Tibial artery (tissue), 4 donors: ENCODE data around the gene WDR13.

ENCODE experiments used
- DNase-seq, 2 donors: peaks; one replicate each; pipeline ENCODE4 v3.0.0-alpha.2; 2019
- H3K27ac ChIP-seq, 2 donors: fragments of 200-600 bp; sonication (generic) in 1 of 2; 1 replicate in 1 of 2; 2 replicates in 1 of 2; pipeline ENCODE4 v1.5.1; 2018 to 2019; ENCODE audit warnings: mild to moderate bottlenecking in 1 of 2
- H3K27me3 ChIP-seq, 2 donors: fragments of 200-600 bp; sonication (generic) in 1 of 2; one replicate each; pipeline versions ENCODE4 v1.5.1 to v1.6.0; 2016 to 2019
- H3K36me3 ChIP-seq, 3 donors: fragments of 200-600 bp; sonication (generic) in 2 of 3; one replicate each; pipeline ENCODE4 v1.5.1; 2016 to 2019; ENCODE audit warnings: mild to moderate bottlenecking in 2 of 3
- H3K4me1 ChIP-seq, 4 donors: fragments of 200-600 bp; sonication (generic) in 2 of 4; 1 replicate in 3 of 4; 2 replicates in 1 of 4; pipeline ENCODE4 v1.5.1; 2016 to 2019
- H3K4me3 ChIP-seq, 2 donors: fragments of 200-600 bp; sonication (generic) in 1 of 2; 1 replicate in 1 of 2; 2 replicates in 1 of 2; pipeline ENCODE4 v1.5.1; 2018 to 2019; ENCODE audit warnings: mild to moderate bottlenecking in 2 of 2
- H3K9me3 ChIP-seq, 3 donors: fragments of 200-600 bp; sonication (generic) in 1 of 3; one replicate each; pipeline ENCODE4 v1.5.1; 2016 to 2019
- CTCF ChIP-seq, 2 experiments: fragments of 200-600 bp in 1 of 2; fragments of 450-650 bp in 1 of 2; IDR thresholded peaks; one replicate each; pipeline ENCODE4 v1.5.1; 2017 to 2019; ENCODE audit warnings: antibody characterized with exemption in 2 of 2, mild to moderate bottlenecking in 1 of 2, moderate library complexity in 1 of 2
- intact Hi-C: fragments of 100-400 bp; cut with DNase I; formaldehyde crosslinking; loops from one replicate; pipeline ENCODE4 v1.15.0; 2023; ENCODE audit warnings: low total_unique reads

The WDR13 gene

GRCh38 chrX:48589482-48590162, 7.7 kb upstream of the WDR13 start:
- no peak for TF ChIP-seq CTCF (IDR thresholded peaks at IDR 0.05)
- no peak for DNase-seq
- Histone ChIP-seq H3K36me3 (no peaks in the 10 kb centered on the region), H3K27ac (no peak overlapping the region), H3K27me3 (no peaks in the 10 kb centered on the region), H3K9me3 (no peaks in the 10 kb centered on the region), H3K4me3 (no peak overlapping the region), H3K4me1 (no peaks in the 10 kb centered on the region)
- intact Hi-C loops, result loop anchor here (10.0 kb wide), 1 partner anchor 115 kb away; the partner anchor contains the start of genes FTSJ1 and SLC38A5

DNA sequence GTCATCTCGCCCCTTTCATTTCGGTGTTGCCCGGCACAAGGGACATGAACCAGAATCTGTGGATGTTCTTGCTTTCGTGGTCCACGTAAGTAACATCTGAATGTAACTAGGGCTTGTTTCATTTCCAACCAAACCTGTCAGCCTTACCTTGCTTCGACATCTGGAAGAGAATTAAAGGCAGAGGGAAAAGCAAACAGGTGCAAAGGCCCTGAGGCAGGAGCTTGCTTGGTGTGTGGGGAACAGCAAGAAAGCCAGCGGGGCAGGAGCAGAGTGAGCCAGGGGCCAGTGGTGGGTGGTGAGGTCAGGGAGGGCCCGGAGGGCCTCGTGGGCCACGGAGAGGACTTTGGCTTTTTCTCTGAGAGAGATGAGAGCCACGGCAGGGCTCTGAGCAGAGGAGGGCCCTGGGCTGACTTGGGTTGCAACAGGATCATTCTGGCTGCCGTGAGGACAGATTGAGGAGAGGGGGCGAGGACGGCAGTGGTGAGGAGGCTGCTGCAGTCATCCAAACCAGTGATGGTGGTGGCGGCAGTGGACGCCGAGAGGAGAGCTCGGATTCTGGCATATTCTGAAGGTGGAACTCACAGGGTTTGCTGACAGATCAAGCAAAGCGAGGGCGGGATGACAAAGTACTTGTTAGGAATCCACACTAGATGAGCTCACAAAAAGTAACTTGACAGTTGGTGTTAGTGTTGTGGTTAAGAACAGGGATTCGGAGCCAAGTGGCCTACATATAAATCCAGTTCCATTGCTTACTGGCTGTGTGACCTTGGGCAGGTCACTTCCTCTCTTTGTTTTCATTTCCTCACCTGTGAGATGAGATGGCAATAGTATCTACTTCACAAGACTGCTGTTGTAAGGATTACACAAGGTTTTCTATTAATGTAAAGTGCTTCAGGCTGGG, 6.8 kb upstream of the WDR13 start:
- no peak overlapping the region for H3K27ac ChIP-seq
- no peaks in the 10 kb centered on the region for H3K36me3 ChIP-seq
- H3K4me1 ChIP-seq, result no peaks in the 10 kb centered on the region
- H3K9me3 ChIP-seq, result no peaks in the 10 kb centered on the region
- H3K27me3 ChIP-seq, result no peaks in the 10 kb centered on the region
- intact Hi-C loops, result loop anchor here (10.0 kb wide), 1 partner anchor 116 kb away; the partner anchor contains the start of genes FTSJ1 and SLC38A5
- no peak for DNase-seq
- TF ChIP-seq CTCF (IDR thresholded peaks at IDR 0.05), result no peak
- no peak overlapping the region for H3K4me3 ChIP-seq

GRCh38 chrX:48591255-48591791, 6.0 kb upstream of the WDR13 start:
- Histone ChIP-seq H3K4me1 (no peaks in the 10 kb centered on the region), H3K4me3 (no peak overlapping the region)

GRCh38 chrX:48592971-48593370, 4.3 kb upstream of the WDR13 start:
- DNase-seq, result no peak
- Histone ChIP-seq H3K36me3 (no peaks in the 10 kb centered on the region), H3K4me3 (no peak overlapping the region), H3K27me3 (no peaks in the 10 kb centered on the region), H3K27ac (no peak overlapping the region), H3K4me1 (no peaks in the 10 kb centered on the region), H3K9me3 (no peaks in the 10 kb centered on the region)
- TF ChIP-seq CTCF (IDR thresholded peaks at IDR 0.05), result no peak
- intact Hi-C loops, result loop anchor here (10.0 kb wide), 1 partner anchor 118 kb away; the partner anchor contains the start of genes FTSJ1 and SLC38A5

More at GRCh38 chrX:48591255-48591791, 6.0 kb upstream of the WDR13 start:
- DNase-seq, result no peak
- TF ChIP-seq CTCF (IDR thresholded peaks at IDR 0.05), result no peak
- intact Hi-C loops, result loop anchor here (10.0 kb wide), 1 partner anchor 117 kb away; the partner anchor contains the start of genes FTSJ1 and SLC38A5
- no peaks in the 10 kb centered on the region for H3K9me3 ChIP-seq
- H3K27me3 ChIP-seq, result no peaks in the 10 kb centered on the region
- H3K36me3 ChIP-seq, result no peaks in the 10 kb centered on the region
- H3K27ac ChIP-seq, result no peak overlapping the region

DNA sequence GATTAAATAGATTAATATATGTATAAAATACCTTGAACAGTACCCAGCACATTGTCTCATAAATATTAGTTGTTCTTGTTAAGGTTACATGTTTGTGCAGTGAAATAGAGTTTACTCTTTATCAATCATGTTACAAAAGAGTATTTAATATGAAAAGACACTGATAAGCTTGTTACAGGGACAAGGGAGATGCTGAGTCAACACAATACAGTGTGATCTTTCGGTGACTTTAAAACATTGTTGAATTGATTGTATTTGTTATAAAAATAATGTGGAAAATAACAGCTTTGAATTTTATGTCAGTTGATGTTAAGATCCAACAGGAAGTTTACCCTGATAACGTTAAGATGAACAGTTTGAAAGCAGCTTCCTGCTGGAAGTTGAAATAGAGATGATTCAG, 1.4 kb upstream of the WDR13 start:
- Histone ChIP-seq H3K4me1 (peaks cover 0 to 8% (median 5%) of the 10 kb centered on the region in 4 donors), H3K4me3 (no peak overlapping the region), H3K27me3 (no peaks in the 10 kb centered on the region), H3K27ac (no peak overlapping the region), H3K9me3 (no peaks in the 10 kb centered on the region), H3K36me3 (peaks cover 14 to 24% (median 20%) of the 10 kb centered on the region in 3 donors)
- intact Hi-C loops, result loop anchor here (10.0 kb wide), 1 partner anchor 121 kb away; the partner anchor contains the start of genes FTSJ1 and SLC38A5
- TF ChIP-seq CTCF (IDR thresholded peaks at IDR 0.05), result no peak
- DNase-seq, result no peak
